K562 (cell line): ENCODE measurements around the gene SYNGR3. TPM values are rescaled to one million over a fixed set of nuclear protein-coding genes. Genes with fewer than 3 reads are reported as not detected.
A peak's percentile ranks its signal among the peaks of the same experiment; 100 is the strongest.

Experiments
- ATAC-seq: fragments of 200-7000 bp; cut with Tn5 transposase; 3 replicates; pipeline ENCODE4 v1.9.1; 2020; ENCODE audit warnings: moderate library complexity
- BruUV-seq: library from RNA; stranded (reverse); fragments of 400-500 nt; replicated peaks from 2 replicates; lab custom pipeline; 2021; lab: Mats Ljungman, UMichigan
- CTCF ChIA-PET: fragments of 300-600 bp; formaldehyde crosslinking; extraction: SDS; loops from one replicate; lab custom pipeline; 2021; ENCODE audit warnings: low intra/inter-chr PET ratio; lab: Yijun Ruan, JAX
- POLR2A ChIA-PET: fragments of 300-600, 350-650 bp; sonication (Branson Sonifier 250); formaldehyde crosslinking; extraction: SDS; loops from one replicate; lab custom pipeline; 2021; ENCODE audit warnings: antibody characterized with exemption, inconsistent platforms; lab: Yijun Ruan, JAX
- DNase-seq, 4 experiments: peaks; one replicate each; pipeline versions ENCODE4 v3.0.0 to v3.0.0-alpha.2; 2011 to 2018; ENCODE audit warnings: low spot score in 3 of 4, mixed read lengths in 3 of 4; ENCODE audit errors: extremely low read depth in 1 of 4
- FAIRE-seq: peaks from 2 replicates; lab custom pipeline; 2011; peaks lifted over from hg19 to GRCh38; lab: Jason Lieb, UNC
- H2AFZ ChIP-seq: 2 replicates; pipeline ENCODE4 v1.6.0; 2011; ENCODE audit warnings: low read depth, low read length, control low read depth, inconsistent platforms
- H3K27ac ChIP-seq: fragments of 200-600 bp; 3 replicates; pipeline ENCODE4 v1.8.0; 2011; ENCODE audit warnings: low read depth, mild to moderate bottlenecking, control low read depth, inconsistent platforms, low read length, moderate library complexity, mixed read lengths; ENCODE audit errors: extremely low read depth
- H3K27me3 ChIP-seq, 2 experiments: fragments of 300-600 bp in 1 of 2; 2 replicates in 1 of 2; 3 replicates in 1 of 2; pipeline versions ENCODE4 v1.6.0 to v1.8.0; 2011; ENCODE audit warnings: inconsistent platforms in 2 of 2, low read length in 2 of 2, mild to moderate bottlenecking in 1 of 2, mixed read lengths in 1 of 2, moderate library complexity in 1 of 2; ENCODE audit not compliant: control insufficient read depth in 2 of 2, insufficient read depth in 2 of 2
- H3K36me3 ChIP-seq: fragments of 300-600 bp; 3 replicates; pipeline ENCODE4 v1.8.0; 2011; ENCODE audit warnings: mild to moderate bottlenecking, low read length, inconsistent platforms; ENCODE audit not compliant: control insufficient read depth, insufficient read depth
- H3K4me1 ChIP-seq, 2 experiments: fragments of 200-600 bp in 1 of 2; replicated peaks in 1 of 2; 2 replicates in 1 of 2; 3 replicates in 1 of 2; pipeline versions ENCODE4 v1.5.1 to v1.8.0; 2011; ENCODE audit warnings: inconsistent platforms in 2 of 2, low read length in 2 of 2, mild to moderate bottlenecking in 1 of 2, mixed read lengths in 1 of 2, moderate library complexity in 1 of 2; ENCODE audit not compliant: control insufficient read depth in 2 of 2, insufficient read depth in 2 of 2
- H3K4me2 ChIP-seq: 2 replicates; pipeline ENCODE4 v1.6.1; 2011; ENCODE audit warnings: low read length, control low read depth, inconsistent platforms, mixed read lengths; ENCODE audit not compliant: insufficient read depth
- H3K4me3 ChIP-seq: fragments of 200-600 bp; sonication (generic), shearing (Covaris generic); 2 replicates; pipeline ENCODE4 v1.5.1; 2016; ENCODE audit warnings: control low read depth, inconsistent platforms
- H3K79me2 ChIP-seq: fragments of 200-600 bp; 3 replicates; pipeline ENCODE4 v1.8.0; 2011; ENCODE audit warnings: low read length, inconsistent platforms; ENCODE audit not compliant: control insufficient read depth, insufficient read depth
- H3K9ac ChIP-seq, 2 experiments: 2 replicates each; pipeline versions ENCODE4 v1.6.0 to v1.6.1; 2011; ENCODE audit warnings: low read depth in 2 of 2, low read length in 2 of 2, control low read depth in 1 of 2, inconsistent platforms in 1 of 2, mild to moderate bottlenecking in 1 of 2, mixed read lengths in 1 of 2; ENCODE audit not compliant: insufficient read depth in 1 of 2
- H3K9me1 ChIP-seq: one replicate; pipeline ENCODE4 v1.6.0; 2011; ENCODE audit warnings: inconsistent platforms, mild to moderate bottlenecking, low read length, moderate library complexity; ENCODE audit not compliant: control insufficient read depth, insufficient read depth
- H3K9me3 ChIP-seq: replicated peaks from 2 replicates; pipeline ENCODE4 v1.5.1; 2011; ENCODE audit warnings: low read depth, low read length, inconsistent platforms; ENCODE audit not compliant: control insufficient read depth, insufficient read depth
- H4K20me1 ChIP-seq: replicated peaks from 2 replicates; pipeline ENCODE4 v1.6.1; 2011; ENCODE audit warnings: low read length, inconsistent platforms, mixed read lengths; ENCODE audit not compliant: control insufficient read depth, insufficient read depth
- BRD4 ChIP-seq: fragments of 200-600 bp; sonication (generic); IDR thresholded peaks from 2 replicates; pipeline ENCODE4 v1.6.1; 2017; ENCODE audit warnings: inconsistent platforms
- NFE2L1 ChIP-seq: fragments of 450-650 bp; IDR thresholded peaks from 2 replicates; pipeline ENCODE4 v1.6.1; 2016; ENCODE audit warnings: missing genetic modification characterization, low read depth, mild to moderate bottlenecking, missing compliant biosample characterization, moderate library complexity, borderline replicate concordance
- POLR2G ChIP-seq: fragments of 200-400 bp; formaldehyde crosslinking; IDR thresholded peaks from 2 replicates; pipeline ENCODE4 v1.6.1; 2017; ENCODE audit warnings: low read depth, mild to moderate bottlenecking, antibody characterized with exemption, low read length, moderate library complexity
- RBFOX2 ChIP-seq: fragments of 200-400 bp; formaldehyde crosslinking; IDR thresholded peaks from 2 replicates; pipeline ENCODE4 v1.6.1; 2017; ENCODE audit warnings: low read depth, mild to moderate bottlenecking, low read length, moderate library complexity
- SIN3A ChIP-seq, 2 experiments: fragments of 150-350 bp in 1 of 2; IDR thresholded peaks; 2 replicates each; pipeline ENCODE4 v1.6.1; 2011 to 2016; ENCODE audit warnings: borderline replicate concordance in 2 of 2, low read depth in 2 of 2, low read length in 2 of 2, mild to moderate bottlenecking in 2 of 2, moderate library complexity in 2 of 2; ENCODE audit not compliant: control insufficient read depth in 1 of 2
- ZBTB33 ChIP-seq: sonication (generic); formaldehyde crosslinking; IDR thresholded peaks from 2 replicates; pipeline ENCODE4 v1.8.1; 2023; ENCODE audit warnings: mild to moderate bottlenecking, missing genetic modification reagents
- ZBTB8A ChIP-seq: fragments of 450-650 bp; IDR thresholded peaks from 2 replicates; pipeline ENCODE4 v1.6.1; 2018; ENCODE audit warnings: mild to moderate bottlenecking, moderate library complexity; ENCODE audit not compliant: partially characterized antibody
- ZFP1 ChIP-seq: fragments of 450-650 bp; formaldehyde crosslinking; IDR thresholded peaks from 2 replicates; pipeline ENCODE4 v1.4.0; 2020; ENCODE audit warnings: mild to moderate bottlenecking, mixed read lengths
- WGBS: fragments of 100-300 bp; shearing (Covaris generic); methylation state at CpG from one replicate; pipeline ENCODE4 v1.1.6; 2016; ENCODE audit warnings: low coverage, mixed read lengths; ENCODE audit not compliant: insufficient coverage; ENCODE audit errors: missing lambda C conversion rate; 5-methylcytosine and 5-hydroxymethylcytosine counted together
- in situ Hi-C: fragments of 300-500 bp; cut with MboI; formaldehyde crosslinking; loops from 4 replicates; pipeline ENCODE4 v1.15.0; 2018; ENCODE audit warnings: inconsistent platforms, mixed read lengths
- intact Hi-C: fragments of 100-400 bp; cut with micrococcal nuclease; formaldehyde crosslinking; loops from 2 replicates; pipeline ENCODE4 v1.14.2; 2022
- polyA plus RNA-seq, 8 experiments: library from polyadenylated mRNA; depleted of rRNA in 4 of 8; stranded (reverse) in 5 of 8; unstranded in 3 of 8; fragments of >200 nt; fragmentation: Nextera tagmentation in 2 of 8; fragmentation: Illumina TruSeq in 1 of 8; extraction: Ambion mirVana in 2 of 8; extraction: Trizol in 1 of 8; gene quantifications; 2 replicates each; pipeline versions ENCODE4 v1.2.1 to v1.2.3, GENCODE V29; 2011 to 2014; ENCODE audit warnings: inconsistent platforms in 1 of 8, missing spikeins in 1 of 8
- total RNA-seq, 7 experiments: library from RNA; depleted of rRNA in 6 of 7; stranded (reverse); fragments of >200 nt in 6 of 7; fragmentation: Illumina TruSeq in 2 of 7; extraction: Trizol in 2 of 7; gene quantifications; 2 replicates each; pipeline versions ENCODE4 v1.2.1 to v1.2.3, GENCODE V29; 2011 to 2021; ENCODE audit warnings: low replicate concordance in 1 of 7

Gene SYNGR3
- total and polyA plus RNA-seq, 9 of the 15 experiments (the other 6 are each of a cell fraction or from before 2014, with no cell fraction given): 3.7 to 69.2 (median 36.3) TPM

GRCh38 chr16:2001035-2001434, 11.3 kb downstream of the SYNGR3 start:
- in situ Hi-C loops: no loop called here
- H4K20me1 ChIP-seq: peaks cover 21% of the 10 kb centered on the region
- no peak overlapping the region for H3K4me3 ChIP-seq
- H3K27ac ChIP-seq: no peak overlapping the region
- no peak overlapping the region for H3K4me2 ChIP-seq
- peaks cover 94% of the 10 kb centered on the region for H3K36me3 ChIP-seq
- POLR2A ChIA-PET: interaction anchor here (0.7 kb wide), 1 partner anchor 154 kb away, joined by 4 read pairs; the partner anchor contains the start of gene TRAF7
- no peak overlapping the region for H2AFZ ChIP-seq
- H3K9me3 ChIP-seq: no peaks in the 10 kb centered on the region
- CTCF ChIA-PET: no interaction called here
- intact Hi-C loops: no loop called here
- H3K9me1 ChIP-seq: peaks cover 5% of the 10 kb centered on the region
- FAIRE-seq: no peak
- 100% methylated on average over 7 of the region's 19 CpGs for WGBS
- DNase-seq: no peak
- H3K4me1 ChIP-seq: peaks cover 7 to 73% of the 10 kb centered on the region in 2 experiments
- peaks cover 40% of the 10 kb centered on the region for H3K79me2 ChIP-seq
- BruUV-seq: no TSS peak
- ATAC-seq: no peak
- no peak overlapping the region; a peak in 2 of 4 replicates for H3K9ac ChIP-seq
- no peaks in the 10 kb centered on the region for H3K27me3 ChIP-seq
- no peak for TF ChIP-seq ZBTB33
- peak; percentile 10; the same call in 1 of the 2 replicates for TF ChIP-seq POLR2G
- TF ChIP-seq SIN3A (IDR thresholded peaks at IDR 0.05; ENCODE audit: borderline replicate concordance in 2 of 2, control insufficient read depth in 1 of 2, low read depth in 2 of 2, low read length in 2 of 2): no peak
- peak; percentile 8; the same call in 1 of the 2 replicates for TF ChIP-seq RBFOX2
- TF ChIP-seq BRD4: no peak
- TF ChIP-seq NFE2L1: no peak
- no peak for TF ChIP-seq ZFP1 (CRISPR knock-in tag)
- no peak for TF ChIP-seq ZBTB8A
